Erythroblast (primary cell): Measurements from ENCODE around the gene ATOH8.

Experiments
- GATA1 ChIP-seq: IDR thresholded peaks from 2 replicates; pipeline ENCODE4 v1.6.1; 2011; ENCODE audit warnings: low read depth, mild to moderate bottlenecking, control low read depth, low read length, moderate library complexity
- POLR2A ChIP-seq: IDR thresholded peaks from 2 replicates; pipeline ENCODE4 v1.6.1; 2011; ENCODE audit warnings: mild to moderate bottlenecking, low read length

GRCh38 chr2:85795331-85796045 lies 41.7 kb downstream of the ATOH8 start:
- TF ChIP-seq POLR2A: no peak
- TF ChIP-seq GATA1: no peak
